Measurements from ENCODE around the gene HOOK1.
A peak's percentile ranks its signal among the peaks of the same experiment; 100 is the strongest.

Gene HOOK1

GRCh38 chr1:59814901-59815825, at the start of gene HOOK1:
TSS of gene HOOK1 (plus strand) at chr1:59814949. CDS start at chr1:59815118, 169 bp downstream.
- DNase-seq, result peak; percentile 41

DNA sequence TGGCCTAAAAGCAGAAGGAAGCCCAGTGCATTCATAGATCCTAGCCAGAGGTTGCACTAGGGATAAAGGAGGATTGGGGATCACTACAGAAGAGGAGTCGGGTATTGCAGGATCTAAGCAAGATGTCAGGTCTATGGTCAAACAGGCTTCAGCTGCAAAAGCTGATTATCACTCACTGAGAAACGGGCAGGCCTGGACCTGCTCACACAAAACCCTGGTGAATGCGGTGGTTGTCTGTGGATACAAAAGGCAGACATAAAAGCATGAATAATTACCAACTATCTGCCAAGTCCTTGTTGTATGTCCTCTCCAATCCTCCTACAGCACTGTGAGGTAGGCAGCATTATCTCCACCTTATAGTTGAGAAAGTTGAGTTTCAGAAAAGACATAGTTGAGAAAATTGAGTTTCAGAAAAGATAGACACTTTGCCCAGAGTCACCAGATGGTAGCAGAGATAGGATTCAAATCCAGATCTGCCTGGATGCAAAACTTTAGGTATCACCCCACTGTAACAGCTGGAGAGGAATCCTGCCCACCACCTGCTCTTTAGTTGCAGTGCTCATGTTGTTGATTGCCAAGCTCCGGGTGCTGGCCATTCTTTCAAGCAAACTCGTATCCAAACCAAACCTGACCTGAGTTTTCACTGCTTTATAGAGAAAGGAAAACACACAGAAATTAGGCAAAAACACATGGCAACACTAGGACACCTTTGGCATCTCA, 49.6 kb upstream of the HOOK1 start:
- no peak for DNase-seq

DNA sequence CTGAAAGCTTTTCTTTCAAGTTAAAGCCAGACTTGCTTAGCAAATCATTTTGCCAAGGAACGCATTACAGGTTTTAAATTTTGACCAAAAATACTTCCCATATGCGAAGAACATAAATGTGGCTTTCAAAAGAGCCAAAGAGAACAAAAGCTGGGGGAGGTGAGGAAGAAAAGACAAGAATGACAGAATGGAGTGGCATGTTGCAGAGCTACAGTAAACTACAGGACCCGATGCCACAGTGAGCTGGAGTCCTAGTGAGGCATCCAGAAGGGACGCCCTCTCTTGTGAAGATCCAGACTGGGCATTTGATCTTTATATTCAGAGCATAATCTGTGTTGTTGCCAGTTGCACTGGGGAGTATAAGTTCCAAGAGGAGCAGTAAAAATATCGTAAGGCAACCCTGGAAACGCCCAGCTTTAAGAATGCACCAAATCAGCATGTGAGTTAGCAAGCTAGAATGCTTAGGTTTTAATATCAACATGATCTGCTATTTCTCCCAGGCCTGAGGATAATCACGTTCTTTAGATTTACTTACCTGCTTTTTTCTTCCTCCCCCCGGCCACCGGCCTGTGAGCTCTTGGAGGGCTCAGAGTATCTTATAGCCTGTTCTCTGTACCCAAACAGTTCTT, 48.4 kb upstream of the HOOK1 start:
- DNase-seq, result no peak

DNA sequence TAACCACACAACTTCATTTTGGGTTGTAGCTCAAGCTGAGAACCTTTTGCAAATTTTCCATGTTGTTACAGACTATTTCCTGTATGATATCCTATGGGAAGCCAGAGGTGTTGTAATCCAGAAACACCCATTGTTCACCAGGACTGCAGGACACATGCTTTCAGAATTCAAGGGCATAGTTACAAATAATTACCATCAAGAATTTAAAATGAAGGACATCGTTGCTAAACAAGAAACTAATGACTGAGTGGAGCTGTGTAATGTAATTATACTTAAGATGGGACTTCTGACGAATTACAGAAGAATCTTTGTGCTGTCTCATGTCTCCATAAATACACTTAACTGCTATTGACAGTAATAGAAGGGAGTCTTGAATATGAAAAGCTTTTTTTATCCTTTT, 47.6 kb upstream of the HOOK1 start:
- DNase-seq, result no peak

GRCh38 chr1:59768792-59769735, 45.7 kb upstream of the HOOK1 start:
- no peak for DNase-seq

DNA sequence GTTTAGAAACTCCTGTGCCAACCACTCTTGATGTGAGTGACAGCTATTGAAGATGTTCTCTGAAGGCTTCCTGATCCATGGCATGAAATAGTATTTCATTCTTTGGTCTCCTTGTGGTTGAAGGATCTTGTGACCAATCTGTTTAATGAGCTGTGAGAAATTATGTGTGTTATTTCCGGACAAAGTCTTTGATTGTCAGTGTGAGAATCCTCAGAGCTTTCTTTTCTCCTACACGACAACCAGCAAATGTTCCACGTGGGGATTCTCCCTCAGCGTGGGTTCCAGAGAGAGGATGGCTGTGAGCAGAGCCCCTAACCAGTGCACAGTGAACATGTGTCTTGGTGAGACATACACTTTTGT, 45.0 kb upstream of the HOOK1 start:
- no peak for DNase-seq

GRCh38 chr1:59771361-59771760, 43.4 kb upstream of the HOOK1 start:
- no peak for DNase-seq

GRCh38 chr1:59775480-59775879, 39.3 kb upstream of the HOOK1 start:
- DNase-seq, result no peak

DNA sequence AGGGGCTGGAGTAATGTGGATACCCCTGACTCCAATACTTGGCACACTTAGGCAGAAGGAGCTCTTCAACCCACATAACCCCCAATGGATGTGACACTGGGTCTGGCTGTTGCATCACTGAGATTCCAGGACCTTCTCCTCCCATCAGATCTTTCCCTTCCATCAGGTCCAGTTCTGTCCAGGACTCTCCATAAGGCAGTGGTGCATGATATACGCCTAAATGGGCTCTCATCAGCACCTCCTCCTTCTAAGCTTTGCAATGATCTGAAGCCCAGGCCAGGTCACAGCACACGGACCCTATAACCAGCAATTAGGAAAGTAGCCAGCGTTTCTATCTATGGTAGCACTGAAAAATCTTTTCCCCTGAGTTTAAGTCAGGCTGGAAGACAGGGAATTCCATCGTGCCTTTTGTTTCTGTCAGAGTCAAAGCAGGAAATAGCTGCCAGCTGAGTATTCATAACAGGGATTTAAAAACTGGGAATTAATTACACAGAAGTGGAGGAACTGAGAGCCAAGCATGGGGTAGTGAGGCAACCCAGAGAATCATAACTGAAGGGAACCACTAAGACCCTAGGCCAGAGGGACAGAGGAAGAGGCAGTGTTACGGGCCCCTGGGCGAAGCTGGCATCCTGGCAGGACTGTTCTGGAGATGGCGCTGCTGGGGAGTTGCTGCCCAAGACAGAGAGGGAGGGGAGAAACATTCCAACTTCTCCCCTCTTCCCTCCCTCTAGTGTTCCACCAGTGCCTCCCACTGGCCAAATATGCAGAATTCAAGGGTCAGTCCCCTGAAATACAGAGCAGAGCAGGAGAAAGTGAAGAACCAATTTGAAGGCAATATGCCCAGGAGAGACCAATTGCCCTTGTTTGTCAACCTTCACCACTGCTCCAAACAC, 37.5 kb upstream of the HOOK1 start:
- no peak for DNase-seq

GRCh38 chr1:59779949-59780348, 34.8 kb upstream of the HOOK1 start:
- DNase-seq, result peak; percentile 57

DNA sequence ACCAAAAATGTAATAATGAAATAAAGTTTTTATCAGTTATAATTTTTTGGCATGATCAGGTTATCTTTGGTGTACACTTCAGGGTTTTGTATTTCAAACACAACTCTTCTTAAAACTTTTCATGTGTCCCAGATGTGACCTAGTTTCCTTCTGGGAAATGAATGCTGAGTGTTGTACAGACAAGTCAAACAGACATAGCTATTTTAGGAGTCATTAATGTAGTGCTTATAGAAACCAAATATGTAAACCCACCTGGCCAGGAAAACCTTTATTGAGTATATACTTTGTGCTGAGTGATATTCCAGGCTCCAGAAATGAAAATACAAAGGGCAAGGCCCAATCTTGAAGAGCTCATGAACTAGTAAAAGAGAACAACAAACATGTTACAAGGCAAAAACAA, 25.9 kb upstream of the HOOK1 start:
- DNase-seq, result no peak

GRCh38 chr1:59798600-59798999, 16.1 kb upstream of the HOOK1 start:
- DNase-seq, result no peak

GRCh38 chr1:59803458-59804038, 11.2 kb upstream of the HOOK1 start:
- peak; percentile 69 for DNase-seq

GRCh38 chr1:59804301-59804700, 10.4 kb upstream of the HOOK1 start:
- DNase-seq, result no peak

DNA sequence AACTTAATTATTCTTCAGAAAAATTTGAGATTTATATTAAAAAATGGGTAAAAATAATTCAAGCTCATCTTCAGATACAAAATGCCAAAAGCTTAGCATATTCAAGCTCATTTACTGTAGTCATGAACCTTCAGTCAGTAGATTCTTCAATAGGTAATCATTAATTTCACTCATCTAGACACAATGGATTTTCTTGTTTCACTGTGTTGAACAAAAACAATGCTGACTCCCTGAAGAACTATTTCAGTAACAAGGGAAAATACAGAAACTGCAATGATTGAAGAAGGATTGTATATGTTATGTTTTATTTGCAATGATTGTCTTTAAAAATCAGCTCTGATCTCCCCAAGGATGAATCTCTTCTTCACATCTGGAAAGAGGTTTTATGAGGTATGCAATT, 9.2 kb upstream of the HOOK1 start:
- no peak for DNase-seq

DNA sequence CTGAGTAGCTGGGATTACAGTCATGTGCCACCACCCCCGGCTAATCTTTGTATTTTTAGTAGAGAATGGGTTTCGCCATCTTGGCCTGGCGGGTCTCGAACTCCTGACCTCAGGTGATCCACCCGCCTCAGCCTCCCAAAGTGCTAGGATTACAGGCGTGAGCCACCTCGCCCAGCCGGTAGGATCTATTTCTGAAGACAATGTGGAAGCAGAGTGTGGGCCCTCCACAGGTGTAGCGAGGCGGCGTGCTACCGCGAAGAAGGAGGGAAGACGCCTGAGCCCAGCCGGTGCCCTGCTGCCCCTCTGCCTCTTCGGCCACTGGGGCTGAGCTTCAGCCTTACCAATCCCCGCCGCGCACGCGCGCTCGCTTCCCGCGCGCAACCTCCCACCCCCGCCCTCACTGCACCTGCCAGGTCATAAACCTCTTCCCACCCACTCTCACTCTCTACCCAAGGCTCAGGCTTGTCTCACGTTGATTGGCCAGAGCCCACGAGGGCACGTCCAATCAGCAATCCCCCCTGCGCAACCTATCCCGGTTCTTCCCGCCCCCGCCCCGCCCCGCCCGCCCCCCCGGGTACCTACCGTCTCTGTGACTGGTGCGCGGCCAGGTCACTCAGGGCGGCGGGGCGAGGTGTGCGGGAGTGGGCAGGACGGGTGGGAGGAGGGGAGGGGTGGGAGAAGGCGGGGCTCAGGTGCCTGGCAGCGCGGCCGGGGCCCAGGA, 409 bp upstream of the HOOK1 start:
- peak; percentile 92 for DNase-seq

- DNase-seq, result no peak
Observed at GRCh38 chr1:59815892-59816291, 1.1 kb downstream of the HOOK1 start.

GRCh38 chr1:59816318-59816878, 1.6 kb downstream of the HOOK1 start:
- DNase-seq, result no peak

DNA sequence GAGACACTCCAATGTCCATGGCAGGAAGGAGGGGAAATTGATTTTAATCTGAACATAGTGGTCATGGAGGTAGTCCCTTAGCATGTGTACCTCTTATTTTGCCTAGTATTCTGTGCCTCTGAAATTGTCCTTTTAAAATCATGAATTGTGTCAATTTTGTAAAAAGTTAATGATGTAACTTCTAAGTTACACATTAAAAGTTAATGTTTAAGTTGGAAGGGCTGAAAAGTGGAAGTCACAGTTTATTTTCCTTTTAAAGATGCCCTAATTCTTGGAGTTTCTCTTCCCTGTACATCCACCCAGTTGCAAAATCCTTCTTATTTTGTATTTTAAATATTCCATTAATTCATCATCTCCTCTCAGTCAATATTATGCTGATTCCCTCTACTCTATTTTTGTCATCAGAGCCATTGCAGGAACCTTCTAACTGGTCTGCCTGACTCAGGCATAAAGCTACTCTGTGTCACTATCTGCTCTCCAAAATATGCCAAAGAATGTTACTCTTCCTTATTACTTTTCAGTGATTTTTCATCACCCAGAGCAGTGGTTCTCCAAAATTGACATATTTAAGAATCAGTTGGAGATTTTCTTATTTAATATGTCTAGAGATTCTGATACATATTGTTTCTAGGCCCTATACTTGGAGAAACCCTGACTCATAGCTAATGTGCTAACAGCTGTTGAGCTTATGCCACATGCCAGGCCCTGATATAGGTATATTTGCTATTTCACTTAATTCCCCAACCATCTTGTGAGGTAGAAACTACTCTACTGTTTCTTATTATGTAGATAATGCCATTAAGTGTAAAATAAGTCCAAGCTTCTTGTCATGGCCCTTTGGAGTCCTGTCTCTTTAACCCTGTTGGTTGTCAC, 5.1 kb downstream of the HOOK1 start:
- DNase-seq, result peak; percentile 13
